ENCODE measurements around the gene CACNA1S.

DNA sequence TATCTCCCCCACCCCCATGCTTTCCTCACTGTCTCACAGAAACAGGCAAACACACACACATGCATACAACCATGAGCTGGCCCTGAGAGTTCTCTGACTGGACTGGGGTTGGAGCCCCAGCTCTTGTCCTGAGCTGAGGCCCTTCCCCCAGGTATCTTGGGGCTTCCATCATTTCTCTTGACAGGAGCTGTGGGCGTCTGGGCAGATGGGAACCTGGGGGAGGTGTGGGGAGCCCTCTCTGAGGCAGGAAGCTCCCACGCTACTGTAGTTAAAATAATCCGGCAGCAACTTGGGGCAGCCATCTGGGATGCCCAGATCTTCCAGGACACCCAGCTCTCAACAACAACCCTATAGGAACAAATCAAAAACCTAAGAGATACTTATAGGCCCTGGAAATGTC is 86.0 kb downstream of the CACNA1S start:
- TF ChIP-seq EZH2 (IDR thresholded peaks at IDR 0.05; ENCODE audit: insufficient read depth, poor library complexity, severe bottlenecking) (no peak), EZH2phosphoT487 (IDR thresholded peaks at IDR 0.05; ENCODE audit: insufficient read depth, low read depth) (no peak)

Data from GM23248 (cell line).